HG03095 (cell line): Measurements from ENCODE around the gene FOXK2.
A peak's percentile ranks its signal among the peaks of the same experiment; 100 is the strongest.

ENCODE experiments used
- ATAC-seq: cut with Tn5 transposase; IDR thresholded peaks from one replicate; pipeline ENCODE4 v1.9.1; 2021; ENCODE audit warnings: moderate library complexity; ENCODE audit not compliant: unreplicated experiment

FOXK2 gene

GRCh38 chr17:82518826-82519810, at the start of gene FOXK2:
Gene FOXK2, plus strand, starts transcription at chr17:82519732. Its CDS starts 157 bp downstream, at chr17:82519889.
- ATAC-seq: peak; percentile 82

GRCh38 chr17:82470065-82470464, 49.5 kb upstream of the FOXK2 start:
- no peak for ATAC-seq

- no peak for ATAC-seq
Measured at GRCh38 chr17:82474223-82475010, 45.1 kb upstream of the FOXK2 start.

GRCh38 chr17:82475458-82475857, 44.1 kb upstream of the FOXK2 start:
- ATAC-seq: no peak

GRCh38 chr17:82477934-82478333, 41.6 kb upstream of the FOXK2 start:
- ATAC-seq: no peak

GRCh38 chr17:82479602-82480001, 39.9 kb upstream of the FOXK2 start:
- ATAC-seq: no peak

- ATAC-seq: no peak
Measured at GRCh38 chr17:82480318-82480717, 39.2 kb upstream of the FOXK2 start.

GRCh38 chr17:82483204-82483660, 36.3 kb upstream of the FOXK2 start:
- no peak for ATAC-seq

- no peak for ATAC-seq
Measured at GRCh38 chr17:82483836-82484235, 35.7 kb upstream of the FOXK2 start.

GRCh38 chr17:82486231-82487094, 33.1 kb upstream of the FOXK2 start:
- ATAC-seq: no peak

- ATAC-seq: no peak
Measured at GRCh38 chr17:82487910-82488309, 31.6 kb upstream of the FOXK2 start.

GRCh38 chr17:82489117-82489516, 30.4 kb upstream of the FOXK2 start:
- no peak for ATAC-seq

- no peak for ATAC-seq
Measured at GRCh38 chr17:82489851-82490511, 29.6 kb upstream of the FOXK2 start.

- no peak for ATAC-seq
Measured at GRCh38 chr17:82490512-82491195, 28.9 kb upstream of the FOXK2 start.

- ATAC-seq: no peak
Measured at GRCh38 chr17:82491196-82491530, 28.4 kb upstream of the FOXK2 start.

- ATAC-seq: no peak
Measured at GRCh38 chr17:82491533-82491932, 28.0 kb upstream of the FOXK2 start.

- ATAC-seq: no peak
Measured at GRCh38 chr17:82492643-82493225, 26.8 kb upstream of the FOXK2 start.

GRCh38 chr17:82493226-82493781, 26.2 kb upstream of the FOXK2 start:
- ATAC-seq: no peak
